Activated CD8-positive, alpha-beta T cell treated with anti-CD3 and anti-CD28 coated beads, Interleukin-2, amount 10 ng/mL, durations not matched to agents 7 days and 5 days (primary cell): ENCODE data around the gene PADI3. TPM values are rescaled to one million over a fixed set of nuclear protein-coding genes. Genes with fewer than 3 reads are reported as not detected.

Source experiments
- microRNA-seq: library from miRNA; unstranded; fragments of <30 nt; microRNA quantifications from one replicate; pipeline ENCODE4 v1.2.0, GENCODE V29; 2022
- total RNA-seq, 2 experiments: library from RNA; stranded (reverse); gene quantifications; one replicate each; pipeline ENCODE4 v1.2.3, GENCODE V29; 2021

The PADI3 gene
- total RNA-seq, 2 experiments from 2014 or later = not detected

Small RNA genes within 50 kb of the gene (microRNA-seq; reads per million reads assigned to microRNA genes)
- not detected for gene MIR3972

Other genes starting within 250 kb of the PADI3 start
- gene ATP13A2, start 237.2 kb upstream of the PADI3 start, total RNA-seq = 10 to 100 TPM; 42.7 to 51.4 TPM
- gene SDHB, start 195.1 kb upstream of the PADI3 start, total RNA-seq = 100 to 1,000 TPM in 1 of 2 experiments, 10 to 100 TPM in 1; 90.4 to 101 TPM
- gene PADI2, start 129.6 kb upstream of the PADI3 start, total RNA-seq = not detected
- gene PADI1, start 44.0 kb upstream of the PADI3 start, total RNA-seq = not detected
- 1 to 10 TPM in 1 of 2 experiments, under 1 TPM in 1; 0.95 to 1.0 TPM for gene PADI4, start 59.1 kb downstream of the PADI3 start, total RNA-seq
- gene PADI6, start 123.1 kb downstream of the PADI3 start, total RNA-seq = not detected
- 100 to 1,000 TPM; 151 to 152 TPM for gene RCC2, start 190.6 kb downstream of the PADI3 start, total RNA-seq